Stimulated activated CD4-positive, alpha-beta T cell treated with anti-CD3 and anti-CD28 coated beads, Interleukin-1b, Interleukin-23, amount 100 ng/mL, for 48 hours (primary cell): ENCODE results near the gene GRM1.

Source experiments
- DNase-seq: peaks from one replicate; pipeline ENCODE4 v3.0.0-alpha.2; 2020

GRM1 gene

DNA sequence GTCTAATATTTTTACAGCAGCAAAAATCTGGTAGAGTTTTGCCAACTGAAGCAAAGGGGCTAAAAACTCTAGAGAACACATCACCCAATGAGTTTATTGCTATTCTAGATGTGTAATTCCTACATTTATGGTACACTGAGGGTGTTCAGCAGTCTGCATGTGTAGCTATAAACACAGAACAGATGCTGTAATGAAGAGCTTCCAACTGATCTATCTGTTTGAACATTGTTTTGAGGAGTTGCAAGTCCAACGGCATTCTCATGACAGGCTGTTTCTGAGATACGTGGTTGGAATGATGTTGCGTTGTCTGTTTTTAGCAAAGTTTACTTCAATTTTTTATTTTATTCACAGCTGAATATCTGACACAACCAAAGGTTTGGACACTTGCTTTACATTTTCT lies 373.6 kb downstream of the GRM1 start:
- no peak for DNase-seq

DNA sequence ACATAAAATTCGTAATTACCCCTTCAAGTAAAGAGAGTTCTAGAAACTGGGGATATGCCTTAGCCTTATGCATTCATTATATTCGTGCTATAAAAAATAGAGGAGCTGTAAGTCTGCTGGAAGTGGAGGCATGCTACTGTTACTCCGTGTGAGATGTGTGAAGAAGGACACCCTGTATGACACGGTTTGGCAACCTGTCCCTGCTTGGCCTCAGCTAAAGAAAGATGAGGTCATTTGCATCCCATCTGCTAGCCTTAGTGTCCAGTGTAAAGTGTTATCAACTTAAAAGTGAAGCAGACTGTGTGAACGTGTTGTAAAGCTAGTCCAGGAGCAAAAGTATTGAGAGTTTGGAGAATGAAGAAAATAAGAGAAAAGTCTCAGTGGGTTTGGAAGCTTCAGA lies 379.7 kb downstream of the GRM1 start:
- DNase-seq = no peak

DNA sequence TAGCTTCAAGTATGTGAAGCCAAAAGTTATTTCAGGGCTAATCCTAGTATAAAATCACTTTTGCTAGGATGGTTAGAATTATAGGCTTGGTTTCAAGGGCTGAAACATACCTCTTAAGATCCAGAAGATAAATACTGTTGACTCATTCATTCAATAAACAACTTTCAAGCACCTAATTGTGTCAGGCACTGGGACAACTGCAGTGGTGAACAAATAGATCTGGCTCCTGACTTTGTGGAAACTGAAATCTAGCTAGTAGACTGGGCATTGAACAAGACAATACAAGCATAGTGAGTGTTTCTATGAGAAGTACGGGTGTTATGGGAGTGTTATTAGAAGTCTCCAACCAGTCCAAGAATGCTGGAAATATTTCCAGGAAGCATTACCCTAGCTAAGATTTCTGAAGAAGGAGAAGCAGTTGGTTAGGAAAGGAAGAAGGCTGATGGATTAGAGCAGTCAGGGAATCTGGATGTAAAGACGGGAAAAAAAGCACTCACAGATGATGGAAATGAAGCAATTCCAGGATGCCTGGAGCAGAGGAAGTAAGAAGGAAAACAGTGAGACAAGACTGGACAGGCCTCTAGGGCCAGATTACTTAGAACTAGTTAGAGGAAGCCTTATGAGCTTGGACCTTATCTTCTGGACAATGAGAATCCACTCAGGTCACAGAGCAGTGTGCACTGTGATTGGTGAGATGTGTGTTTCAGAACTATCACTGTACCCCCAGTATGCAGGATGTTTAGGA lies 382.2 kb downstream of the GRM1 start:
- DNase-seq = no peak

DNA sequence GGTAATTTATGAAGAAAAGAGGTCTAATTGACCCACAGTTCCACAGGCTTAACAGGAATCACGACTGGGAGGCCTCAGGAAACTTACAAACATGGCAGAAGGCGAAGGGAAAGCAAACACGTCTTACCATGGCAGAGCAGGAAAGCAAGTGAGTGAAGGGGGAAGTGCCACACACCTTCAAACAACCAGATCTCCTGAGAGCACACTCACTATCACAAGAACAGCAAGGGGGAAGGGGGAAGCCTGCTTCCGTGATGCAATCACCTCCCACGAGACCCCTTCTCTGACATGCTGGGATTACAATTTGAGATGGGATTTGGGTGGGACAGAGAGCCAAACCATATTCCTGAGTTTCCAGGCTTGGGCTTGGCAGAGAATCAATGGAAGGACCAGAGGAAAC lies 390.7 kb downstream of the GRM1 start:
- DNase-seq = no peak

DNA sequence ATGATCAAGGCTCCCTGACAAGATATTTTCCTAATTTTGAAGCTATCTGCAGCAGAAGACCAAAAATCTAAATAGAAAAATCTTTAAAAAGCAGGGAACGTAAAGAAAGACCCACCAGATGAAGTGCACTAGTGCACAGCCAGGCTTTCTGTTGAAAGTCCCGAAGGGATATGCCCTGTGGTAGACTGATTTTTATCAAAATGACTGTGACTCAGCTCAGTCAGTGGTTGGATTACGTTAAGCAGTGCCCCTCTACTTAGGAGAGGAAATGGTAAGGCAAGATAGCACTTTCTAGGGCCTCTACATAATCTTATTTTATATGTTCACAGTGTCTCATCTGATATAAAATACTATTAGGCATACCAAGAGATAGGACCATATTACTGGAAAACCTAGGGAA lies 391.4 kb downstream of the GRM1 start:
- DNase-seq = no peak

DNA sequence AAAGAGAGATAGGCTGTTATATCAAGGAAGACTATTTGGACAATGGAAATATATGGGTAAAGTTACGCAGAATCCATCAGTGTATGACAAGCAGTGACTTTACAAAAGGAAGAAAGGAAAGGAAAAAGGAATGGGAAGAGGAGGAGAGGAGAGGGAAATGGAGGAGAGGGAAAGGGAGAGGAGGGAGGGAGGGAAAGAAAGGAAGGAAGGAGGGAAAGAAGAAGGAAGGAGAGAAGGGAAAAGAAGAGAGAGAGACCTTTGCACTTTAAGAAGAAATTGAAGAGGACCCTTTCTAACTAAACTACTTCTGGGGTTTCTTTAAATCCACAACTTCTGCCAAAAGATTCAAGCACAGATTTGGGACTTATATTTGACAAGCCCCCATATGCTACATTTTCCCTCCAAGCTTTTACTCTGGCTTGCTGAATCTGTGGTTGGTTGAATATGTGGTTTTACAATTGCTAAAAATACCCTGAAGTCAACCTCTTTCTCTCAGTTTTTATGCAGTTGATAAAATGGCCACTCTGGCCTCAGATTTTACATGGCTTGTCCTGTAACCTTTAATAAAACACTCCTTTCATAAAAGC lies 394.0 kb downstream of the GRM1 start:
- DNase-seq = no peak

DNA sequence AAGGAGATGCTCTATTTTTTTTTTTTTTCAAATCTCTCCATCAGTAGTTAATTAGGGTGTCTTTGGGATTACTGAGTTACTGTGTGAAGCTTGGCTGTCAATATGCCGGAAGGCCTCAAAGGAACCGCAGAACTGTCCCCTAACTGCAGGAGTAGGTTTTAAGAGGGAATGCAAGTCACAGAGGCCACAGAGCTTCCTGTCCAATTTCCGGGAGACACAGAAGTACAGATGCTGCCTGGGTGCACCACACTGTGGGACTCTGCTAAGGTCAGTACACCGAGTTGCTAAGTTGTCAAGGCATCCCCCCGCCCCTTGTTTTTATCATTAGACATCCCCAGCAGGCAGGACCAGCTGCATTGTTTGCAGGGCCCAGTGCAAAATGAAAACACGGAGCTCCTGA lies 394.6 kb downstream of the GRM1 start:
- DNase-seq = no peak

DNA sequence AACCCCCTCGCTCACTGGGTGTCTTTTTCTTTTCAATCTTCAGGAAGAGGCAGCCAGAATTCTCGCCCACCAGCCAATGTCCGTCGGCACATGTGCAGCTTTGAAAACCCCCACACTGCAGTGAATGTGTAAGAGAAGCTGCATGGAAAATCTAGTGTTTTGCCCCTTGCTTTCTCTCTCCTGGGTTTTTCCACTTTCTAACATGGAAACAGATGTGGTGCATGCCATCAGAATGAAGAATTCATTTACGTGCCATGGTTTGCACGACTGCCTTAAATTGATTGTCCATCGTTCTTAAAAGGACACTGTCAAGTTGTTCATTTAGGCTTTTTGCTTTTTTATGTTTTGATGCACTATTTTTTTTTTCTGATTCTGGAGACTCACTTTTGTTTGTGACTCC lies 397.7 kb downstream of the GRM1 start:
- DNase-seq = no peak

DNA sequence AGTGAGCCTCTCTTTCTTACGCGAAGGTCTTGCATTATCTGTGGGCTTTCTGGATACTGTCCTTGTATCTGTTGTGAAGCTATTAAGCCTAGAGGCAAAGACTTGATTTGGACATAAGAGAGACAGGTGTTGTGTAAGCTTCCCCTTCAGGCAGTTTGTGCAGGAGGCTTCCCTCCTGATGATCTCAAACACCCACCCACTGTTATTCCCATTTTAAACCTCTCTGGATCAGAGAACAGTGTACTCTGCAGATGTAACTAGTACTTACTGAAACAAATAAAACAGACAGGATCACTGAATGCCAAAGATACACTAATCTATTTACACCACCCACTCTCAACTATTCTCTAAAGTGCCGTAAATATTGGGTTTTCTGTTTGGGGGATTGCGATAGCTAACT lies 401.0 kb downstream of the GRM1 start:
- no peak for DNase-seq

DNA sequence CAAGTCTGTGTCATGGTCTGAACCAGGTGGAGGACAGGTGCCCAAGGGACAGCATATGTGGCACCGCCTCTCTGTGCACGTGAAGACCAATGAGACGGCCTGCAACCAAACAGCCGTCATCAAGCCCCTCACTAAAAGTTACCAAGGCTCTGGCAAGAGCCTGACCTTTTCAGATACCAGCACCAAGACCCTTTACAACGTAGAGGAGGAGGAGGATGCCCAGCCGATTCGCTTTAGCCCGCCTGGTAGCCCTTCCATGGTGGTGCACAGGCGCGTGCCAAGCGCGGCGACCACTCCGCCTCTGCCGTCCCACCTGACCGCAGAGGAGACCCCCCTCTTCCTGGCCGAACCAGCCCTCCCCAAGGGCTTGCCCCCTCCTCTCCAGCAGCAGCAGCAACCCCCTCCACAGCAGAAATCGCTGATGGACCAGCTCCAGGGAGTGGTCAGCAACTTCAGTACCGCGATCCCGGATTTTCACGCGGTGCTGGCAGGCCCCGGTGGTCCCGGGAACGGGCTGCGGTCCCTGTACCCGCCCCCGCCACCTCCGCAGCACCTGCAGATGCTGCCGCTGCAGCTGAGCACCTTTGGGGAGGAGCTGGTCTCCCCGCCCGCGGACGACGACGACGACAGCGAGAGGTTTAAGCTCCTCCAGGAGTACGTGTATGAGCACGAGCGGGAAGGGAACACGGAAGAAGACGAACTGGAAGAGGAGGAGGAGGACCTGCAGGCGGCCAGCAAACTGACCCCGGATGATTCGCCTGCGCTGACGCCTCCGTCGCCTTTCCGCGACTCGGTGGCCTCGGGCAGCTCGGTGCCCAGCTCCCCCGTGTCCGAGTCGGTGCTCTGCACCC lies 405.2 kb downstream of the GRM1 start:
- no peak for DNase-seq

DNA sequence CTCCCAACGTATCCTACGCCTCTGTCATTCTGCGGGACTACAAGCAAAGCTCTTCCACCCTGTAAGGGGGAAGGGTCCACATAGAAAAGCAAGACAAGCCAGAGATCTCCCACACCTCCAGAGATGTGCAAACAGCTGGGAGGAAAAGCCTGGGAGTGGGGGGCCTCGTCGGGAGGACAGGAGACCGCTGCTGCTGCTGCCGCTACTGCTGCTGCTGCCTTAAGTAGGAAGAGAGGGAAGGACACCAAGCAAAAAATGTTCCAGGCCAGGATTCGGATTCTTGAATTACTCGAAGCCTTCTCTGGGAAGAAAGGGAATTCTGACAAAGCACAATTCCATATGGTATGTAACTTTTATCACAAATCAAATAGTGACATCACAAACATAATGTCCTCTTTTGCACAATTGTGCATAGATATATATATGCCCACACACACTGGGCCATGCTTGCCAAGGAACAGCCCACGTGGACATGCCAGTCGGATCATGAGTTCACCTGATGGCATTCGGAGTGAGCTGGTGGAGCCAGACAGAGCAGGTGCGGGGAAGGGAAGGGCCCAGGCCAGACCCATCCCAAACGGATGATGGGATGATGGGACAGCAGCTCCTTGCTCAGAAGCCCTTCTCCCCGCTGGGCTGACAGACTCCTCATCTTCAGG lies 406.0 kb downstream of the GRM1 start:
- no peak for DNase-seq

DNA sequence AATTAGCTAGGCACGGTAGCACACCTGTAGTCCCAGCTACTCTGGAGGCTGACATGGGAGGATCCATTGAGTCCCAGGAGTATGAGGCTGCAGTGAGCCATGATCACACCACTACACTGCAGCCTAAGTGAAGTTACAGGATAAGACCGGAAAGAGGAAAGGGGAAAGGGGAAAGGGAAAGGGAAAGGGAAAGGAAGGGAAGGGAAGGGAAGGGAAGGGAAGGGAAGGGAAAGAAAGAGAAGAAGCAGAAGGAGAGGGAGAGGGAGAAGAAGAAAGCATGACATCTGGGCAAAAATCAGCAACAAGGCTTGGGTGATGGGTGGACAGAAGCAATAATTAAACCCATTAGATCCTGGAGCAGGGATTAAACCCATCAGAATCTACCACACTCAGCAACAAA lies 413.0 kb downstream of the GRM1 start:
- no peak for DNase-seq

DNA sequence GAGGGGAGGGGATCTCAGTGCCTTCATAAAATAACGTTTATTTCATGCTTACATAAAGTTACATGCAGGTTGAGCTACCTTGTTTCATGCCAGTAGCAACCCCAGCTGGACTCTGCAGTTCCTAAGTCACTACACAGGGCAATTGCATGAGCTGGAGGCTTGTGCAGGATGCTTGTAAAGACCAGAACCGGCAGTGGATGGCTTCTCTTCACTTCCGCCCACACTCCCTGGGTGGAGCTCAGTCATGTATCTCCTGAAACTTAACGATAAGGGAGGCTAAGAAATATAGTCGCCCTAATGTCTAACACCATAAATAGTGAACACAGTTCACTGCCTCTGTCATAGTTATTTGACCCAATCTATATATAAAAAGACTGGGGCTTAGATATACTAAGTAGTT lies 415.3 kb downstream of the GRM1 start:
- DNase-seq = no peak

DNA sequence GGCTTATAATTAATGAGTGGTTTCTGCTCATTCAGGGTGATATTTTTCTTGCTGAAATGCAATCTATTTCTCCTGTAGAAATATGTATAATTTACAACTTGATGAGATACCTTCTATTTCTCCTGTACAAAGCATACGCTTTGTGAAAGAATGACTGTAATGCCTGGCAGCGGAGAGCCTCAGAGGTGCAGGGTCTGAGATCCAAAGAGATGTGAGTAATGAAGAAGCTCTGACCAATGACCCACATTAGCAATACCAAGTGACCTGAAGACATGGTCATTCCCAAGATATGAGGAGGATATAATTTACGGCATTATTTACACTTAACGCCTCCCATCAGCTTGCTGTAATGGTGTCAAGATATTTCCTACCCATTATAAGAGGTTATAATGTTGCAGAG lies 416.4 kb downstream of the GRM1 start:
- DNase-seq = no peak

DNA sequence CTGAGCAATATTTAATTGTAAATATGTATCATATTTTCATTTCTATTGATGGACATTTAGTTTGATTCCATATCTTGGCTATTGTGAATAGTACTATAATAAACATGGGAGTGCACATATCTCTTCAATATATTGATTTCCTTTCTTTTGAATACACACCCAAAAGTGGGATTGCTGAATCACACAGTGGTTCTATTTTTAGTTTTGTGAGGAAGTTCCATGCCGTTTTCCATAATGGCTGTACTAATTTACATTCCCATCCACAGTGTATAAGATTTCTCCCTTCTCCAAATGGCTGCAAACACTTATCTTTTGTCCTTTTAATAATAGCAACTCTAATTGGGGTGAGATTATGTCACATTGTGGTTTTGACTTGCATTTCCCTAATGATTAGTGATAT lies 428.0 kb downstream of the GRM1 start:
- DNase-seq = no peak

DNA sequence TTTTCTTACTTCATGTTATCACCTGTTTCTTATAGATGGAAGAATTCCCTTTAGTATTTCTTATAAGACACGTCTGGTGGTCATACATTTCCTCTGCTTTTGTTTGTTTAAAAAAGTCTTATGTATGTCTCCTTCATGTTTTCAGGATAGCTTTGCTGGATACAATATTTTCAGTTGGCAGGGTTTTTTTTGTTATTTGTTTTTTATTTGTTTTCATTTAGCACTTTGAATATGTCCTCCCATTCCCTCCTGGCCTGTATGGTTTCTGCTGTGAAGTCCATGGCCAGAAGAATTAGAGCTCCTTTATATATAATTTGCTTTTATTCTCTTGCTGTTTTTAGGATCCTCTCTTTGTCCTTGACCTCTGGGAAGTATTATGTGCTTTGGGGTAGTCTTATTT lies 432.1 kb downstream of the GRM1 start:
- no peak for DNase-seq

DNA sequence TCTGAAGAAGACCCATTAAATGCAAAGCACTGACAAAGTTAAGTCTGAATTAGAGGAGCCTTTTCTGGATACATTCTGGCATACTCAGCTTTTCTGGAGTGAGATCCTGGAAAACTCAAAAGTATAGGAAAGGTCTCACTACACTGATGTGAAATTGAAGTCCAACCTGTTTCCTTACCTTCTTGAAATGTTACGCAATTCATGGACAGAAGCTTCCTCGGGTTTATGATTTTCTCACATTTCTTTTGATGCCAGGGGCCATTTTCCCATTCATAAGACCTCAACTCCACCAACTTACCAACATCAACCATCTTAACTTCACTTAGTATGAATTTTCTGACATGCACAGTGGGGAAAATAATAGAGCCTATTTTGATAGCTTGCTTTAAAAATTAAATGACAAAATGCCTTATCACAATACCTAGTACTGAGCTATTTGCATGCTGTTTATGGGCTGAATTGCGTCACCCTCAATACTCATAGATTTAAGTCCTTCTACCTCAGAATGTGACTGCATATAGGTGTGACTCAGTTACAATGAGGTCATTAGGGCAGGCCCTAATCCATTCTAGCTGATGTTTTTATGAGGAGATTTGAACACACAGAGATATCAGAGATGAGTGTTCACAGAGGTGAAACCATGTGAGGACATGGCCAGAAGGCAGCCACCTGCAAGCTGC lies 441.4 kb downstream of the GRM1 start:
- DNase-seq = no peak

DNA sequence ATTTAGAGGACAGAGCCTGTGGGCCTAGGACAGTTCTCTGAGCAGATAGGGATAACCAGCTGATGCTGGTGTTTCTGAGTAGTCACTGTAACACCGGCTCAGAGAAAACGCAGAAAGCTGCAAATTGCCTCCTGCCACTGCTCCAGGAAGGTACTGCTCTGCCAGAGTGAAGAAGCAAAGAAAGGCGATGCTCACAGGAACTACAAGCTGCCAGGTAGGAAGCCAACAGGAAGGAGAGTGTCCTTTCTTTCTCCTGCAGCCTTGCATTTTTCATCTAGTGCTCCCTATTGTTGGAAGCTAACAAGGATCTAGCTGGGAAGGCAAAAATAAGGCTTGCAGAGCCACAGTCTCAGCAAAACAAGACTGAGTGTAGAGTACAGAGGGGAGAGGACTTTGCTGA lies 444.1 kb downstream of the GRM1 start:
- no peak for DNase-seq

DNA sequence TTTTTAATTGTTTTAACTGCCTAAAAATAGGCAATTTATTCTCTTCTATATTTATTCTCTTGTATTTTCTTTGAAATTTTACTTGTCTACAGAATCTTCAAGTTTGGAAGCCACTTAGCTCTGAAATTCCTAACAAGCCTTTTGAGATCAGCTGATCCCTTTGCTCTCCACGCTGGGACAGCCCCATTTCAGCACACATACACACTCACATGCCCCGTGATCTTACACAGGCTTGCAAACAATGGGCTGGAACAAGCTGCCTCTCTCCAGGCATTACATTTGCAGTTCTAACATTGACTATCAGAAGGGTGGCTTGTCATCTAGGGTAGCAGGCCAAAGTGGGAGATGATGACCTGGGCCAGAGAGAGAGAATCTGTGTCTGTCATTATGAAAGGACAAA lies 452.7 kb downstream of the GRM1 start:
- DNase-seq = no peak

DNA sequence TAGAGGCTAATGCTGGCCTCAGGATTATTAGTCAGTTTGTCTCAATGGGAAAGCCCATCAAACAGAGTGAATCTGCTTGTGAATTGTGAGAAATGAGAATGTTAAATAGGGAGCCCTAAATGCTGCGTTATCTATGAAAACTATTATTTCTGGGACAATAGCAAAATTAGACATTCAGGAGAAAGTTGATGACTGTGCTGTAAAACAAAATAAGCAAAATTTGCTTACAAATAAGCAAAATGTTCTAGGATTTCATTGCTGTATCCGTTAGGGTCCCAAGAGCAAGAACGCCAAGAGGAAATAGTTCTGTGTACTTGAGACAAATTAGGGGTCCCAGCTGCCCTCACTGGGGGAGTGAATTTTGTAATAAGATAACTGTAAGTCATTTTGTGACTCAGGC lies 455.5 kb downstream of the GRM1 start:
- DNase-seq = no peak
